CD8-positive, alpha-beta memory T cell (primary cell): ENCODE results near the gene FADS1. TPM values are rescaled to one million over a fixed set of nuclear protein-coding genes. Genes with fewer than 3 reads are reported as not detected.
A peak's percentile ranks its signal among the peaks of the same experiment; 100 is the strongest.

Source experiments
- CTCF ChIA-PET: fragments of 350-600 bp; sonication (Branson Sonifier 250); formaldehyde crosslinking; loops from one replicate; lab custom pipeline; 2021; ENCODE audit warnings: antibody characterized with exemption; lab: Charles Lee
- POLR2A ChIA-PET: fragments of 350-600 bp; sonication (Branson Sonifier 250); formaldehyde crosslinking; loops from one replicate; lab custom pipeline; 2021; ENCODE audit warnings: antibody characterized with exemption; lab: Charles Lee
- DNase-seq, 5 donors: peaks; one replicate each; pipeline versions ENCODE4 v3.0.0 to v3.0.0-alpha.2; 2020 to 2022; ENCODE audit warnings: mixed read lengths in 1 of 5
- H3K27ac ChIP-seq: one replicate; pipeline ENCODE4 v1.7.0; 2013; ENCODE audit warnings: low read depth, mild to moderate bottlenecking, low read length, moderate library complexity
- H3K27me3 ChIP-seq: 2 replicates; pipeline ENCODE4 v1.7.0; 2013; ENCODE audit warnings: low read length, mild to moderate bottlenecking; ENCODE audit not compliant: insufficient read depth, poor library complexity, severe bottlenecking
- H3K36me3 ChIP-seq: 2 replicates; pipeline ENCODE4 v1.7.0; 2013; ENCODE audit warnings: mild to moderate bottlenecking, low read length, moderate library complexity; ENCODE audit not compliant: insufficient read depth
- H3K4me1 ChIP-seq: 2 replicates; pipeline ENCODE4 v1.7.0; 2013; ENCODE audit warnings: mild to moderate bottlenecking, low read length, moderate library complexity; ENCODE audit not compliant: insufficient read depth
- H3K4me3 ChIP-seq: 2 replicates; pipeline ENCODE4 v1.7.0; 2013; ENCODE audit warnings: mild to moderate bottlenecking, low read length
- H3K9me3 ChIP-seq: 2 replicates; pipeline ENCODE4 v1.7.0; 2013; ENCODE audit warnings: mild to moderate bottlenecking, low read length
- H3K27ac Mint-ChIP-seq, 8 donors: one replicate each; pipeline ENCODE4 v1.8.0; 2020 to 2021; ENCODE audit warnings: mixed read lengths in 8 of 8, mild to moderate bottlenecking in 6 of 8, inconsistent platforms in 3 of 8, moderate library complexity in 3 of 8
- H3K27me3 Mint-ChIP-seq, 2 donors: one replicate each; pipeline ENCODE4 v1.8.0; 2020 to 2021; ENCODE audit warnings: mixed read lengths in 2 of 2, mild to moderate bottlenecking in 1 of 2, moderate library complexity in 1 of 2
- H3K36me3 Mint-ChIP-seq, 3 donors: one replicate each; pipeline ENCODE4 v1.8.0; 2020 to 2021; ENCODE audit warnings: mixed read lengths in 3 of 3, inconsistent platforms in 1 of 3, mild to moderate bottlenecking in 1 of 3
- H3K4me1 Mint-ChIP-seq, 3 donors: one replicate each; pipeline ENCODE4 v1.8.0; 2020 to 2021; ENCODE audit warnings: mixed read lengths in 3 of 3, inconsistent platforms in 1 of 3, mild to moderate bottlenecking in 1 of 3
- H3K4me3 Mint-ChIP-seq, 7 donors: one replicate each; pipeline ENCODE4 v1.8.0; 2020 to 2021; ENCODE audit warnings: mixed read lengths in 7 of 7, mild to moderate bottlenecking in 6 of 7, moderate library complexity in 4 of 7, inconsistent platforms in 2 of 7
- H3K9me3 Mint-ChIP-seq, 5 donors: one replicate each; pipeline ENCODE4 v1.8.0; 2020 to 2022; ENCODE audit warnings: mixed read lengths in 5 of 5, mild to moderate bottlenecking in 3 of 5, moderate library complexity in 2 of 5, inconsistent platforms in 1 of 5
- polyA plus RNA-seq: library from polyadenylated mRNA; unstranded; fragments of 300-500 nt; fragmentation: Illumina TruSeq; gene quantifications from one replicate; pipeline ENCODE4 v1.2.3, GENCODE V29; 2021
- total RNA-seq, 2 experiments: library from RNA; stranded (reverse); gene quantifications; one replicate each; pipeline ENCODE4 v1.2.3, GENCODE V29; 2021

The FADS1 gene
- total and polyA plus RNA-seq, 3 experiments from 2014 or later: 1.4 to 6.3 (median 6.3) TPM

DNA sequence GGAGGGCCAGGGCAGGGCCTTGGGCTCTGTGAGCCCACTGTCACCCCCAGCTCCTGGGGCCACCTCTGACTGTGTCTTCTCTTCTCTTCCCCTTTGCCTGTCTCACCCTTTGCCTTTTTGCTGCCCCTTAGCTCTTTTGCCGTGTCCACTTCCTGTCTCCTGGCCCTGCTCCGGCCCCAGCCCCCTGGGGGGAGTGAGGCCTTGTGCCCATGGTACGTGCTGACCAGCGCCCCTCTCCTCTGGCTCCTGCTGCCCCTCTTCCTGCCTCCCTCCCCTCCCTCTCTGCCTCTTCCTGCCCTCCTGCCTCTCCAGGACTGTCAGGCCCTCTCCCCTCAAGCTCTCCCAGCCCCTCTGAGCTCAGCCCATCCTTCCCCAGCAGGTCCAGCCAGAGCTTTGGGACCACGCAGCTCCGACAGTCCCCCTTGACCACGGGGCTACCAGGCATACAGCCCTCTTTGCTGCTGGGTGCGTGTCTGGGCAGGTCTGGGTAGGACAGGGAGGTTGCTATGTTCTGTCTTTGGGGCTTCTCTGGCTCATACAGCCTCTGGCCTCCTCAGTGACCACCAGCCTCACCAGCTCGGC, 36.1 kb downstream of the FADS1 start:
- DNase-seq: no peak
- Histone ChIP-seq H3K27me3 (no peaks in the 10 kb centered on the region), H3K9me3 (no peaks in the 10 kb centered on the region), H3K27ac (no peak overlapping the region), H3K36me3 (no peaks in the 10 kb centered on the region), H3K4me3 (no peak overlapping the region), H3K4me1 (peaks cover 6% of the 10 kb centered on the region)
- CTCF ChIA-PET: interaction anchor here (1.0 kb wide), 1 partner anchor 30 kb away, joined by 3 read pairs; no protein-coding TSS in a partner anchor
- Mint-ChIP-seq H3K27me3 (peaks cover 0 to 3% of the 10 kb centered on the region in 2 donors), H3K4me1 (peaks cover 10 to 16% (median 12%) of the 10 kb centered on the region in 3 donors), H3K9me3 (no peaks in the 10 kb centered on the region), H3K4me3 (no peak overlapping the region), H3K27ac (peak overlapping the region in 1 of 8 donors; percentile 45), H3K36me3 (peaks cover 0 to 24% (median 2%) of the 10 kb centered on the region in 3 donors)
- POLR2A ChIA-PET: interaction anchor here (0.9 kb wide), 1 partner anchor 16 kb away, joined by 5 read pairs; no protein-coding TSS in a partner anchor

DNA sequence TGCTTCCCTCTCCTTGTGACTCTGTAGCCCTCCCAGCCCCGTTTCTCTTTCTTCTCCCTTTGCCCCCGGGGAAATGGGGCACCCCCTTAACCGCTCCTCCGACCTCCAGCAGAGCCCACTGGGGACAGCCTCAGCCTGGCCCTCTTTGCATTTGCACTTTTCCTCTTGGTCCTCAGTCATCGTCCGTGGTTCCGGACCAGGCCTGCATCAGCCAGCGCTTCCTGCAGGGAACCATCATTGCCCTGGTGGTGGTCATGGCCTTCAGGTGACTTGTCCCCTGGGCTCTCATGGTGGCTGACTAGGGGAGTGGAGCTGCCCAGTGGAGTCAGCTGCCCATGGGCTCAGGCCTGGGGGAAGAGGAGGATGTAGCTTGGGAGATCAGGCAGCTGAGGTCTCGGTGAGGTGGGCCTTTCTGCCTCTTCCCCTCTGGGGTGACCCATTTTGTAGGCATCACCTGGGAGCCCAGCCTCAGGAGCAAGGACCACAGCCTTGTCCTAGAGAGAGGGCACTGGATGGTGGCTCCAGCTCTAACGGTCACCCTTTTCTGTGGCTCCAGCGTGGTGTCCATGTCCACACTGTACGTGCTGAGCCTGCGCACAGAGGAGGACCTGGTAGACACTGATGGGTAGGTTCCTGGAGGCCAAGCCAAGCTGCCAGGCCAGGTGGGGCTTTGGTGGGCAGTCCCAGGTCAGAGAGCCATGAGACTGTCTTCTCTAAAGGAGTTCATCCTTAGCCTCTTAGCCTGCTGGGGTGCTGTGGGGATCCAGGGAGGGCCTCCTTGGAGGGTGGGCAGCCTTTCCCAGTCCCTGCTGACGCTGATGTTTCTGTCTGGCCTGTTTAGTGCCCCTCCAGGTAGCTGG, 36.9 kb downstream of the FADS1 start:
- Histone ChIP-seq H3K27ac (no peak overlapping the region), H3K27me3 (no peaks in the 10 kb centered on the region), H3K4me1 (peaks cover 6% of the 10 kb centered on the region), H3K36me3 (no peaks in the 10 kb centered on the region), H3K9me3 (no peaks in the 10 kb centered on the region), H3K4me3 (no peak overlapping the region)
- Mint-ChIP-seq H3K4me1 (peaks cover 10 to 20% (median 15%) of the 10 kb centered on the region in 3 donors), H3K27me3 (peaks cover 0 to 4% of the 10 kb centered on the region in 2 donors), H3K9me3 (no peaks in the 10 kb centered on the region), H3K4me3 (no peak overlapping the region), H3K27ac (peak overlapping the region in 1 of 8 donors; percentile 45), H3K36me3 (peaks cover 0 to 16% (median 0%) of the 10 kb centered on the region in 3 donors)
- CTCF ChIA-PET: interaction anchor here (1.4 to 1.7 kb wide), 2 partner anchors 17 to 26 kb away, joined by 3 to 4 read pairs; no protein-coding TSS in a partner anchor
- DNase-seq: no peak
- POLR2A ChIA-PET: interaction anchor here (0.9 kb wide), 1 partner anchor 17 kb away, joined by 5 read pairs; no protein-coding TSS in a partner anchor

DNA sequence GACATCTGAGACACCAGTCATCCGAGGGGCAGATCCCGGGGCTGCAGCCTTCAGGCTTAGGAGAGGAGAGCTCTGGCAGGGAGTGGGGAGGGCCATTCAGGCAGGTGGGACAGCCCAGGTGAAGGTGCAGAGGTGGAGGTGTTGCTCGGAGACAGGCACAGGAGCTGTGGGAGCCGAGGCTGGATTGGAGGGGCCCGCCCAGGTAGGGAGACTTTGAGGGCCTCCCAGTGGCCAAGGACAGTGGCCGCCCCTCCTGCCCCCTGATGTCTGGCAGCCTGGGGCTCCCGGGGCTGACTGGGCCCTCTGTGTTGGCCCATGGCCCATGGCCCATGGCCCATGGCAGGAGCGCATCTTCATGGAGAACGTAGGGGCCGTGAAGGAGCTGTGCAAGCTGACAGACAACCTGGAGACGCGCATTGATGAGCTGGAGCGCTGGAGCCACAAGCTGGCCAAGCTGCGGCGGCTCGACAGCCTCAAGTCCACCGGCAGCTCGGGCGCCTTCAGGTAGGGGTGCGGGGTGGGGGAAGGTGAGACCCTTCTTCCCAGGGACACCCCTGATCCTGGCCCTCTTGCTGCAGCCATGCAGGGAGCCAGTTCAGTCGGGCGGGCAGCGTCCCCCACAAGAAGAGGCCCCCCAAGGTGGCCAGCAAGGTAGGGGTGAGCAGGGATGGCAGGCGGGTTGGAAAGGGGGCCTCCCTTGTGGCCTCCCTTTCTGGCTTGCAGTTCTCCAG, 37.7 kb downstream of the FADS1 start:
- Histone ChIP-seq H3K27me3 (no peaks in the 10 kb centered on the region), H3K36me3 (no peaks in the 10 kb centered on the region), H3K27ac (no peak overlapping the region), H3K9me3 (no peaks in the 10 kb centered on the region), H3K4me1 (peaks cover 6% of the 10 kb centered on the region), H3K4me3 (no peak overlapping the region)
- Mint-ChIP-seq H3K36me3 (peaks cover 0 to 8% (median 0%) of the 10 kb centered on the region in 3 donors), H3K27ac (peak overlapping the region in 1 of 8 donors; percentile 15), H3K27me3 (peaks cover 0 to 4% of the 10 kb centered on the region in 2 donors), H3K4me3 (no peak overlapping the region), H3K9me3 (no peaks in the 10 kb centered on the region), H3K4me1 (peaks cover 10 to 23% (median 19%) of the 10 kb centered on the region in 3 donors)
- DNase-seq: no peak
- ChIA-PET POLR2A (no interaction called here), CTCF (interaction anchor here (1.0 to 1.7 kb wide), 3 partner anchors 18 to 330 kb away, joined by 3 to 4 read pairs (median 3); no protein-coding TSS in a partner anchor)

DNA sequence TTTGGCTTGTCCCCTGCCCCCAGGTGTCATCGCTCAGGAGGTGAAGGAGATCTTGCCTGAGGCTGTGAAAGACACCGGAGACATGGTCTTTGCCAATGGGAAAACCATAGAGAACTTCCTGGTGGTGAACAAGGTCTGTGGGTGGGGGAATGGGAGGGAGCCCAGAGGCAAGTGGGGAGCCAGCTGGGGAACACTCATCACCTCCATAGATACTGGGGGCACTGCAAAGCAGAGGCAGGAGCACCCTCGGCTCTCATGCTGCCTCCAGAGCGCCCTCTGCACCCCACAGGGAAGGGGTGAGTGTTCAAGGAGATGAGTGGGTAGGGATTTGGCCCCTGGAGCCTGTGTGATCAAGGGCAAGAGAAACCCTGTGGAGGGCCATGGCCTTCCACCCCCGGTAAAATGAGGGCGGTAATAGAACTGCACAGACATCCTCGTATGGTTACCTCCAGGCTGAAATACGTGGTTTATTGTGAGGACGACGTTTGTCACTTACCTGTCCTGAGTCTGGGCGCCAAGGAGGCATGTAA, 38.4 kb downstream of the FADS1 start:
- H3K4me1 Mint-ChIP-seq: peaks cover 10 to 23% (median 19%) of the 10 kb centered on the region in 3 donors
- H3K27me3 Mint-ChIP-seq: peaks cover 0 to 4% of the 10 kb centered on the region in 2 donors
- no peaks in the 10 kb centered on the region for H3K27me3 ChIP-seq
- H3K4me3 ChIP-seq: no peak overlapping the region
- DNase-seq: no peak
- ChIA-PET CTCF (interaction anchor here (1.0 to 1.7 kb wide), 3 partner anchors 19 to 330 kb away, joined by 3 to 4 read pairs (median 3); no protein-coding TSS in a partner anchor), POLR2A (no interaction called here)
- H3K9me3 ChIP-seq: no peaks in the 10 kb centered on the region
- H3K36me3 ChIP-seq: no peaks in the 10 kb centered on the region
- peak overlapping the region in 6 of 7 donors; percentile 45 to 77 (median 58) for H3K4me3 Mint-ChIP-seq
- no peak overlapping the region for H3K27ac ChIP-seq
- H3K27ac Mint-ChIP-seq: peak overlapping the region in 1 of 8 donors; percentile 63
- H3K36me3 Mint-ChIP-seq: peaks cover 0 to 5% (median 0%) of the 10 kb centered on the region in 3 donors
- no peaks in the 10 kb centered on the region for H3K9me3 Mint-ChIP-seq
- H3K4me1 ChIP-seq: peaks cover 6% of the 10 kb centered on the region

DNA sequence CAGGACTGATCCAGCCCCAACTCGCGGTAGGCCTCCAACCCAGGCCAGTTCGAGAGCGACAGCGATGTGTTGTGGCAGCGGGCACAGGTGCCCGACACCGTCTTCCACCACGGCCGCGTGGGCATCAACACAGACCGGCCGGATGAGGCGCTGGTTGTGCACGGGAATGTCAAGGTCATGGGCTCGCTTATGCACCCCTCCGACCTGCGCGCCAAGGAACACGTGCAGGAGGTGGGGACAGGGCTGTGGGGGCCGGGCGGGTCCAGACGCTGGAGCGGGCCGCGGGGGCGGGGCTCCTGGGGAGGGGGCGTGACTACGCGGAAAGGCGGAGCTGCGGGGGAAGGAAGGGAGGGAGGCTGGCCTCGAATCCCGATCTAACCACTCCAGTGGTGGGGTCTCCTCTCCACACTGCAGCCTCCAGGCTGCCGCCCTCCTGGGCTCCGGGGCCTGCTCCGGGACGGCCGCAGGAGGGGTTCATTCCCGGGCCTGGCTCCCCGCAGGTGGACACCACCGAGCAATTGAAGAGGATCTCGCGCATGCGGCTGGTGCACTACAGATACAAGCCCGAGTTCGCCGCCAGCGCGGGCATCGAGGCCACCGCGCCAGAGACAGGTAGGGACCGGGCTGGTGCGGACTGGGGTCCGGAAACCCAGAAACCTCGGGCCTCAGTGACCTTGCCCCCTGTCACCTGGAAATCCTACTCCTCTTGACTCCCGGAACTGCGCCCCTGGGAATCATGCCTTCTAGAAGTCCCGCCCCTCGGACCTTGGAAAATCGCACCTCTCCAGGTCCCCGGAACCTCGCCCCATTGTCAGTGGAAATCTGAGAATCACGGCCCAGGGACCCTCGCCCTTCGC, 39.3 kb downstream of the FADS1 start:
- peak overlapping the region; percentile 45 to 77 (median 60) for H3K4me3 Mint-ChIP-seq
- ChIA-PET POLR2A (no interaction called here), CTCF (no interaction called here)
- peak overlapping the region in 2 of 8 donors; percentile 33 to 66 for H3K27ac Mint-ChIP-seq
- H3K9me3 ChIP-seq: no peaks in the 10 kb centered on the region
- peak; percentile 43 to 73 (median 58) for DNase-seq
- H3K4me1 ChIP-seq: peaks cover 7% of the 10 kb centered on the region
- H3K4me3 ChIP-seq: peak overlapping the region; percentile 26
- H3K27ac ChIP-seq: no peak overlapping the region
- no peaks in the 10 kb centered on the region for H3K9me3 Mint-ChIP-seq
- H3K27me3 ChIP-seq: no peaks in the 10 kb centered on the region
- H3K36me3 Mint-ChIP-seq: no peaks in the 10 kb centered on the region
- peaks cover 0 to 4% of the 10 kb centered on the region in 2 donors for H3K27me3 Mint-ChIP-seq
- H3K4me1 Mint-ChIP-seq: peaks cover 10 to 23% (median 19%) of the 10 kb centered on the region in 3 donors
- H3K36me3 ChIP-seq: no peaks in the 10 kb centered on the region

DNA sequence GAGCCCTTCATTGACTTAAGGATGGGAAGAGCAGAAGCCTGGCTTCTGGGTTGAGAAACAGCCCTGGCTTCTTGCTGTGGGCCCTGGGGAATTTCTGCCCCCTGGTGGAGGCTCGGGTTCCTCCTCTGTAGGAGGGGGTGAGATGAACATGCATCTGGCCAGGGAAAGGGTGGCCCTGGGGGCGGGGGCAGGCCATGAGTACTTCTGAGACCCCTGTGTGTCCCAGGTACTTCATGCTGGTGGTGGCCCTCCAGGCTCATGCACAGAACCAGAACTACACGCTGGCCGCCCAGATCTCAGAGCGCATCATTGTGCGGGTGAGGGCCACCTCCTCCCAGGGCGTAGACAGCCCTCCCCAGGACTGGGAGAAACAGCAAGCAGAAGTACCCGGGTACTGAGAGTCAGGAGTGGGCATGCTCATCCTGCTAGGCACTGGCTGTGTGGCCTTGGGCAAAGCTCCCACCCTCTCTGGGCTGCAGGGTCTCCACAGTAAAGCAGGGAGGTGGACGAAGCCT, 40.2 kb downstream of the FADS1 start:
- peak overlapping the region in 3 of 8 donors; percentile 40 to 82 (median 61) for H3K27ac Mint-ChIP-seq
- peaks cover 12% of the 10 kb centered on the region for H3K4me1 ChIP-seq
- POLR2A ChIA-PET: no interaction called here
- CTCF ChIA-PET: no interaction called here
- H3K9me3 Mint-ChIP-seq: no peaks in the 10 kb centered on the region
- no peaks in the 10 kb centered on the region for H3K9me3 ChIP-seq
- H3K4me3 ChIP-seq: no peak overlapping the region
- H3K27me3 Mint-ChIP-seq: peaks cover 0 to 4% of the 10 kb centered on the region in 2 donors
- H3K27ac ChIP-seq: no peak overlapping the region
- H3K27me3 ChIP-seq: no peaks in the 10 kb centered on the region
- peak; percentile 24 to 63 (median 35) for DNase-seq
- H3K4me3 Mint-ChIP-seq: peak overlapping the region in 6 of 7 donors; percentile 45 to 76 (median 62)
- H3K36me3 ChIP-seq: no peaks in the 10 kb centered on the region
- H3K36me3 Mint-ChIP-seq: no peaks in the 10 kb centered on the region
- peaks cover 10 to 23% (median 20%) of the 10 kb centered on the region in 3 donors for H3K4me1 Mint-ChIP-seq
